ENCODE data around the gene CRX. TPM values are rescaled to one million over a fixed set of nuclear protein-coding genes. Genes with fewer than 3 reads are reported as not detected.
"Not testable (repeated sequence)": the region's sequence is repeated elsewhere in the genome, so short reads cannot be mapped to it uniquely, and the experiment has no call there.

CRX gene
- total and polyA plus RNA-seq, 7 donors, result 0.01 TPM; not detected in 6

DNA sequence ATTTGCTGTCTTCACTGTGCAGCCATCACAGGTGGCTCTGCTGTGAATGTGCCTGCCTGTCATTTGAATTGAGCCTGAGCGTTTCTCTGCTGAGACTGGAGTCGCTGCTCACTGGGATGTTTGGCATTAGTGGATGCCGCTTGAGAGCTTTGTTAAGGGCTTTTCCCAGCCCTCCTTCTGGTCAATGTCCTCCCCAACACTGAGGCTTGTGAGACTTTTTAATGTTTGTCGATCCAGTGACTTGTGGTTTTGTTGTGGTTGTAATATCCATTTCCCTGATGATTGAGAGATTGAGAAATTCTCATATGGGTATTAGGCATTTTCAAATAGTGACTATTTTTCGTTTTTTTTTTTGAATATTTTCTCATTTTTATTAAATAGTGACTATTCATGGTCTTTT, 39.9 kb downstream of the CRX start:
- DNase-seq (no peak), ATAC-seq (no peak)
- no peak overlapping the region for H3K27ac ChIP-seq
- no peaks in the 10 kb centered on the region for H3K4me1 ChIP-seq
- WGBS, 3 donors, result 91 to 93% (median 92%) methylated on average over 5 of the region's 5 CpGs
- H3K9me3 ChIP-seq, result peaks cover 3% of the 10 kb centered on the region
- TF ChIP-seq, protein P1, sequence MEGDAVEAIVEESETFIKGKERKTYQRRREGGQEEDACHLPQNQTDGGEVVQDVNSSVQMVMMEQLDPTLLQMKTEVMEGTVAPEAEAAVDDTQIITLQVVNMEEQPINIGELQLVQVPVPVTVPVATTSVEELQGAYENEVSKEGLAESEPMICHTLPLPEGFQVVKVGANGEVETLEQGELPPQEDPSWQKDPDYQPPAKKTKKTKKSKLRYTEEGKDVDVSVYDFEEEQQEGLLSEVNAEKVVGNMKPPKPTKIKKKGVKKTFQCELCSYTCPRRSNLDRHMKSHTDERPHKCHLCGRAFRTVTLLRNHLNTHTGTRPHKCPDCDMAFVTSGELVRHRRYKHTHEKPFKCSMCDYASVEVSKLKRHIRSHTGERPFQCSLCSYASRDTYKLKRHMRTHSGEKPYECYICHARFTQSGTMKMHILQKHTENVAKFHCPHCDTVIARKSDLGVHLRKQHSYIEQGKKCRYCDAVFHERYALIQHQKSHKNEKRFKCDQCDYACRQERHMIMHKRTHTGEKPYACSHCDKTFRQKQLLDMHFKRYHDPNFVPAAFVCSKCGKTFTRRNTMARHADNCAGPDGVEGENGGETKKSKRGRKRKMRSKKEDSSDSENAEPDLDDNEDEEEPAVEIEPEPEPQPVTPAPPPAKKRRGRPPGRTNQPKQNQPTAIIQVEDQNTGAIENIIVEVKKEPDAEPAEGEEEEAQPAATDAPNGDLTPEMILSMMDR (IDR thresholded peaks at IDR 0.05), result no peak
- intact Hi-C loops (cut with DNase I), result no loop called here
- no peak overlapping the region for H3K4me3 ChIP-seq
- no peaks in the 10 kb centered on the region for H3K36me3 ChIP-seq (ENCODE audit: insufficient read depth in 1 of 2, low read depth in 1 of 2)
- peaks cover 0 to 11% (median 2%) of the 10 kb centered on the region in 3 donors for H3K27me3 ChIP-seq (ENCODE audit: insufficient read depth in 3 of 3, low read length in 2 of 3)

DNA sequence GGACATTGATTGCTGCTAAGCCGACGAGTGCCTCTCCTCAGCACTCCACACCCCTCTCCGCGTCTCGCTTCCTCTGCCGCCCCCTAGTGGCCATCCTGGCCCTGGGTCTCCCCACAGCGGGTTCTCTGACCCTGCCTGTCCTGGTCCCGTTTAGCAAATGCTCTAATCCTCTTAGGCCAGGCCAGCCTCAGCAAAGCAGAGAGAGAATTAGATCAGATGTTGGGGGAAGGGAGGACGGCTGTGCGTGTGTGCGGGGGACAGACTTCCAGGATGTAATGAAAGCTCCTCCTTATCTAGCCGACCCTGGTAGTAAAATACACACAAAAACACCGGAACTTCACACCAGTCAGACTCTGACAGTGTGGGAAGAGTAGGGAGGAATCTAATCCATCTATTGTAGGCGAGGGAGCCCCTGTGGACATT, 41.8 kb downstream of the CRX start:
- H3K27ac ChIP-seq, result no peak overlapping the region
- H3K27me3 ChIP-seq (ENCODE audit: insufficient read depth in 3 of 3, low read length in 2 of 3), result peaks cover 0 to 5% (median 2%) of the 10 kb centered on the region in 3 donors
- WGBS, 3 donors, result 15 to 16% (median 16%) methylated on average over 14 of the region's 14 CpGs
- no peaks in the 10 kb centered on the region for H3K4me1 ChIP-seq
- H3K36me3 ChIP-seq (ENCODE audit: insufficient read depth in 1 of 2, low read depth in 1 of 2), result no peaks in the 10 kb centered on the region
- TF ChIP-seq, protein P1 (IDR thresholded peaks at IDR 0.05), result peak; percentile 69
- DNase-seq, result peak; percentile 82 to 89
- peak in 3 of 4 donors; percentile 53 to 84 (median 75) for ATAC-seq
- H3K9me3 ChIP-seq, result peaks cover 3% of the 10 kb centered on the region
- no peak overlapping the region for H3K4me3 ChIP-seq
- intact Hi-C loops (cut with DNase I), result no loop called here

DNA sequence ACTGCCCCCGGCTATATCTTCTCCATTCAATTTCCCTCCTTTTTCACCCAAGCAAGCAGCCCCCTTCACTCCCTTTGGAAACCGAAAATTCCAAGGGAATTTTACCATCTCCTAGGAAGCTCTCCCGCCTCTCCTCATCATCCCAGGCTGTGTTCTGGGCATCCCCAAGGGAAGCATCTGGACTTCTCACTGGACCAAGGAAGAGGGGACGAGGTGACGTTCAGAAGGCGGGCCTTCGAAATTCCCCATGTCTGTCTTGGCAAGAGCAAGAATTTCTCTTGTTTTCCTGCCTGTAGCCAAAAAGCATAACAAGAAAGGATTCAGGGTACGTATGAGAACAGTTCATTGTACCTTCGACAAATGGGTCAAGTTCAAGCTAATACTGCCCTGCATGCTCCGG, 43.4 kb downstream of the CRX start:
- 46 to 61% (median 46%) methylated on average over 10 of the region's 10 CpGs for WGBS, 3 donors
- Histone ChIP-seq H3K36me3 (ENCODE audit: insufficient read depth in 1 of 2, low read depth in 1 of 2) (no peaks in the 10 kb centered on the region), H3K27me3 (ENCODE audit: insufficient read depth in 3 of 3, low read length in 2 of 3) (peaks cover 0 to 5% (median 0%) of the 10 kb centered on the region in 3 donors), H3K4me3 (no peak overlapping the region), H3K9me3 (peaks cover 3% of the 10 kb centered on the region), H3K27ac (no peak overlapping the region), H3K4me1 (no peaks in the 10 kb centered on the region)
- intact Hi-C loops (cut with DNase I), result no loop called here
- DNase-seq, result no peak
- no peak for ATAC-seq
- TF ChIP-seq, protein P1 (IDR thresholded peaks at IDR 0.05), result no peak

DNA sequence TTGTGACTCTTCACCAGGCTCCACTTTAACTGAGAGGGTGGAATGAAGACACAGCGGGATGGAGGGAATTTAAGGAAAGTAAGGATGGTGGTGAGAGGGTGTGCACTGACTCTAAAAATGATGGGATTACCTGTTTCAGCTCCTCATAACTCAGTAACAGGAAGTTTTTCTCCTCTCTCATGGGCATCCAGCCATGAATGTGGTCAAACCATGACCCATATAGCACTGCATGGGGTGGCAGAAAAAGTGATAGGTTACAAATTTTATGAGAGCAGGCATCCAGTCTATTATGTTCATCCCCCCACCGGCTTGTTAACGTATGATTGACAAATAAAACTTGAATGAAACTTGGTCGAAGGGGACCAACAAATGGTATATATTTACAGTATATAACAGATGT, 57.2 kb downstream of the CRX start:
- TF ChIP-seq, protein P1 (IDR thresholded peaks at IDR 0.05), result no peak
- Histone ChIP-seq H3K27me3 (ENCODE audit: insufficient read depth in 3 of 3, low read length in 2 of 3) (peaks cover 0 to 3% (median 0%) of the 10 kb centered on the region in 3 donors), H3K27ac (no peak overlapping the region), H3K4me1 (no peaks in the 10 kb centered on the region), H3K36me3 (ENCODE audit: insufficient read depth in 1 of 2, low read depth in 1 of 2) (no peaks in the 10 kb centered on the region), H3K9me3 (no peaks in the 10 kb centered on the region), H3K4me3 (no peak overlapping the region)
- intact Hi-C loops (cut with DNase I), result no loop called here
- DNase-seq (no peak), ATAC-seq (no peak)
- 62 to 88% (median 84%) methylated on average over 4 of the region's 4 CpGs for WGBS, 3 donors

DNA sequence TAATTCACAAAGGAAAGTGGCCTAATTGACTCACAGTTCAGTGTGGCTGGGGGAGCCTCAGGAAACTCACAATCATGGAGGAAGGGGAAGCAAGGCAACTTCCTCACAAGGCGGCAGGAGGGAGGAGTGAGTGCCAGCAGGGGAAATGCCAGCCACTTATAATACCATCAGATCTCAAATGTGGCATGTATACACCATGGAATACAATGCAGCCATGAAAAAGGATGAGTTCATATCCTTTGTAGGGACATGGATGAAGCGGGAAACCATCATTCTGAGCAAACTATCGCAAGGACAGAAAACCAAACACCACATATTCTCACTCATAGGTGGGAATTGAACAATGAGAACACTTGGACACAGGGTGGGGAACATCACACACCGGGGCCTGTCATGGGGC, 57.6 kb downstream of the CRX start:
- intact Hi-C loops (cut with DNase I); H3K27me3 ChIP-seq (ENCODE audit: insufficient read depth in 3 of 3, low read length in 2 of 3); H3K9me3 ChIP-seq; H3K4me3 ChIP-seq; H3K27ac ChIP-seq; H3K36me3 ChIP-seq (ENCODE audit: insufficient read depth in 1 of 2, low read depth in 1 of 2); DNase-seq; H3K4me1 ChIP-seq; ATAC-seq: not testable (repeated sequence)
- 47 to 66% (median 61%) methylated on average over 4 of the region's 4 CpGs for WGBS, 3 donors
